PFSK-1 (cell line): Measurements from ENCODE around the gene CCR1. TPM values are rescaled to one million over a fixed set of nuclear protein-coding genes. Genes with fewer than 3 reads are reported as not detected.

Experiments
- FOXP2 ChIP-seq: optimal IDR thresholded peaks from 2 replicates; pipeline ENCODE3; 2011; ENCODE audit warnings: borderline replicate concordance, control low read depth, inconsistent platforms; ENCODE audit not compliant: insufficient read depth; ENCODE audit errors: extremely low read length, extremely low read depth
- POLR2AphosphoS5 ChIP-seq: IDR thresholded peaks from 2 replicates; pipeline ENCODE4 v1.6.1; 2012; ENCODE audit warnings: low read depth, mild to moderate bottlenecking, control low read depth, low read length, moderate library complexity
- SIN3A ChIP-seq: IDR thresholded peaks from 2 replicates; pipeline ENCODE4 v1.6.1; 2012; ENCODE audit warnings: mild to moderate bottlenecking, low read length, moderate library complexity, borderline replicate concordance; ENCODE audit not compliant: insufficient read depth
- TAF1 ChIP-seq: IDR thresholded peaks from 2 replicates; pipeline ENCODE4 v1.6.1; 2012; ENCODE audit warnings: low read length, control low read depth, borderline replicate concordance; ENCODE audit not compliant: insufficient read depth
- polyA plus RNA-seq: library from polyadenylated mRNA; unstranded; fragments of >200 nt; gene quantifications from one replicate; pipeline ENCODE4 v1.2.1, GENCODE V29; 2012; ENCODE audit warnings: low read depth, missing spikeins; ENCODE audit not compliant: insufficient read length
- TF ChIP-seq, protein P1 (sequence below), 2 experiments: IDR thresholded peaks; 2 replicates each; pipeline versions ENCODE4 v1.6.1 to v1.8.0; 2011 to 2012; ENCODE audit warnings: low read depth in 2 of 2, low read length in 2 of 2, control low read depth in 1 of 2, inconsistent platforms in 1 of 2, mild to moderate bottlenecking in 1 of 2, moderate library complexity in 1 of 2; ENCODE audit not compliant: insufficient read depth in 1 of 2

CCR1 gene
- not detected for polyA plus RNA-seq

DNA sequence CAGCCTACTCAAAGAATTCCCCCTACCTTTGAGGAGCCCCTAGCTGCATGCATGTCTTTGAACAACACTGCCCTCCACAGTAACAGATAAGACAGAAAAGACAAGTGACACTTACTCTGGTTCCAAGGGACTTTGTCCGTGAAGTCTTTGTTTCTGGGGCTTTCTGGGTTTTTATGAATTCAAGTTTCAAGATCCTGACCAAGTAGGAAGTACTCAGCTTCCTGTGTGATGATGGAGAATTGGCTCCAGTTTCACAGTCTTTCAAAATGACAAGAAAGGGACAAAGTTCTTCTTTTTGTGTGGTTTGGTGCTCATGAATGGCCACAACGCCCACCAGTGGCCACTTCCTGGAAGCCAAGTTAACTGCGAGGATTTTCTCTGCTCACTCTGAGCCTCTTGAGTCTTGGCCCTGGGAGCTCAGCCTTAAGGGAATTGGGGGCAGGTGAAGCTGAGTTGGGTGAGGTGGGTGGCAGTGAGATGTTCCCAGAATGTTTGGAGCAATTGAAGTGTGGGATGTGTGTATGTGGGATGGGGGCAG lies at the start of gene CCR1:
Gene CCR1 (minus strand): TSS at position 147 of the 538 bp plus-strand sequence. CDS start 4,000 bp downstream, outside the sequence.
- TF ChIP-seq POLR2AphosphoS5 (no peak), FOXP2 (no peak), SIN3A (no peak), TAF1 (no peak)
- TF ChIP-seq, protein P1, sequence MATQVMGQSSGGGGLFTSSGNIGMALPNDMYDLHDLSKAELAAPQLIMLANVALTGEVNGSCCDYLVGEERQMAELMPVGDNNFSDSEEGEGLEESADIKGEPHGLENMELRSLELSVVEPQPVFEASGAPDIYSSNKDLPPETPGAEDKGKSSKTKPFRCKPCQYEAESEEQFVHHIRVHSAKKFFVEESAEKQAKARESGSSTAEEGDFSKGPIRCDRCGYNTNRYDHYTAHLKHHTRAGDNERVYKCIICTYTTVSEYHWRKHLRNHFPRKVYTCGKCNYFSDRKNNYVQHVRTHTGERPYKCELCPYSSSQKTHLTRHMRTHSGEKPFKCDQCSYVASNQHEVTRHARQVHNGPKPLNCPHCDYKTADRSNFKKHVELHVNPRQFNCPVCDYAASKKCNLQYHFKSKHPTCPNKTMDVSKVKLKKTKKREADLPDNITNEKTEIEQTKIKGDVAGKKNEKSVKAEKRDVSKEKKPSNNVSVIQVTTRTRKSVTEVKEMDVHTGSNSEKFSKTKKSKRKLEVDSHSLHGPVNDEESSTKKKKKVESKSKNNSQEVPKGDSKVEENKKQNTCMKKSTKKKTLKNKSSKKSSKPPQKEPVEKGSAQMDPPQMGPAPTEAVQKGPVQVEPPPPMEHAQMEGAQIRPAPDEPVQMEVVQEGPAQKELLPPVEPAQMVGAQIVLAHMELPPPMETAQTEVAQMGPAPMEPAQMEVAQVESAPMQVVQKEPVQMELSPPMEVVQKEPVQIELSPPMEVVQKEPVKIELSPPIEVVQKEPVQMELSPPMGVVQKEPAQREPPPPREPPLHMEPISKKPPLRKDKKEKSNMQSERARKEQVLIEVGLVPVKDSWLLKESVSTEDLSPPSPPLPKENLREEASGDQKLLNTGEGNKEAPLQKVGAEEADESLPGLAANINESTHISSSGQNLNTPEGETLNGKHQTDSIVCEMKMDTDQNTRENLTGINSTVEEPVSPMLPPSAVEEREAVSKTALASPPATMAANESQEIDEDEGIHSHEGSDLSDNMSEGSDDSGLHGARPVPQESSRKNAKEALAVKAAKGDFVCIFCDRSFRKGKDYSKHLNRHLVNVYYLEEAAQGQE (IDR thresholded peaks at IDR 0.05; ENCODE audit: insufficient read depth in 1 of 2, low read depth in 2 of 2, low read length in 2 of 2) = no peak

DNA sequence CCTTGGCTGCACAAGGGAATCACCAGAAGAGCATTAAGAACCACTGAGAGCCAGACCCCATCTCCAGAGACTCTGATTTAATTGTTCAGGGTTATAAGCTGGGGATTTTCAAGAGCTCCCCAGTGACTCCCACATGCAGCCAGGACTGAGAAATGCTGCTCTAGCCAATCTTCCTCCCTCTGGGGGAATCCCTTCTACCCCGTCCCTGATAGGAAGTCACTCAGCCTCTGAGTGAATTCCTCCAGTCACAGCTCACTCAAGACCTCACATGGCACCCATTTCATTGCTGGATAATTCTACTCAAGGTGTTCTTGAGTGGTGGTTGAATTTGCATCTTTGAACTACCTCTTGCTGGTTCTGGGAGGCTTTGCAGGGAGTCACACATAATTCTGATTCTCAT lies 44.9 kb upstream of the CCR1 start:
- TF ChIP-seq TAF1 (no peak), POLR2AphosphoS5 (no peak)
- TF ChIP-seq, protein P1 (IDR thresholded peaks at IDR 0.05; ENCODE audit: insufficient read depth in 1 of 2, low read depth in 2 of 2, low read length in 2 of 2) = no peak

DNA sequence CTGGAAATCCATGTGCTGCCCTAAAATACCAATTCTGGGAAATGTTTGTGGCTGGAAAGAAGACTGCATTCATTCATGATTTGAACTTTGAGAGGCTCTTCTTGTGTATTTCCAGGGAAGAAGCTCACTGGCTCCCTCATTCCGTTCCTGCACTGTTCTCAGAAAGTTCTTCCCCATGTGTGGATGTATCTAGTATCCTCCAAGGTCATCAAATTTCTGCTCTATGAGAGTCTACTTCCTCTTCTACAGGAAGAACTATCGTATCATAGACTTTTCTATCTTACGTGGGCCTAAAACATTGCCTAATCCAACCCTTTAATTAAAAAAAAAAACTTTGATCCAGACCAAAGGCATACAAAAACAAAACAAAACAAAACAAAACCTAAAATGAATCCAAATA lies 37.0 kb upstream of the CCR1 start:
- TF ChIP-seq FOXP2 = no peak

DNA sequence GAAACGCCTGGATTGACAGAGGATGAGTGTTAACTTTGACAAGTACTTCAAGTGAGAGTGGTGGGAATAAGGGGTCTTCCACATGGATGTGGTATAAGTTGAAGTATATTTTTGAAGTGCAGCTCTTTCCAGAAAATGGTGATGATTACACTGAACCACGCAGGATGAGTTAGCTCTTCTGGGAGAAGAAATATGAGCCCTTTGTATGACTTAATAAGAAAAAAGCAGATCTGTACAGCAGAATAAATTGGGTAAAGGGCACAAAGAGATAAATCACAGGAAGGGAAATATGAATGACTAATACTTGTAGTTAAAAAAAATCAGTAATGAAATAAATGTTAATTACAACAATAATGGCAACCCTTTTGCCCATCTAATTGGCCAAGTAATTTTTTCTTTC lies 35.4 kb upstream of the CCR1 start:
- TF ChIP-seq, protein P1 (IDR thresholded peaks at IDR 0.05; ENCODE audit: insufficient read depth in 1 of 2, low read depth in 2 of 2, low read length in 2 of 2) = no peak
- no peak for TF ChIP-seq TAF1
- TF ChIP-seq SIN3A = no peak

DNA sequence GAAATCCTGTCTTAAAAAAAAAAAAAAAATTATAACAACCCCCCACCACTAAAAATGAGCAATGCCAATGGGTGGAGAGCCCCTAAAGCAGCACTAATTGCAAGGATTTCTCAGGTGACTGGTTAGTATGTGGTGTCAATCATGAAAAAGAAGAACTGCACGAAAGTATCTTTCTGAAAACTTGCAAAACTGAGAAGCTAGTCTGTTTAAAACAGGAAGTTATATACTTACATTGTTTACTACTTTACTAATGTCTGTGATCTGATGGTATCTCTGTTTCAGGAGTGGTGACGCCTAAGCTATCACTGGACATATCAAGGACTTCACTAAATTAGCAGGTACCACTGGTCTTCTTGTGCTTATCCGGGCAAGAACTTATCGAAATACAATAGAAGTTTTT lies 34.0 kb upstream of the CCR1 start, which contains the start of gene CCR3:
Gene CCR3 (plus strand): TSS at position 341 of the 400 bp plus-strand sequence. CDS start 22,699 bp downstream, outside the sequence.
- no peak for TF ChIP-seq SIN3A
- no peak for TF ChIP-seq POLR2AphosphoS5
- TF ChIP-seq, protein P1 (IDR thresholded peaks at IDR 0.05; ENCODE audit: insufficient read depth in 1 of 2, low read depth in 2 of 2, low read length in 2 of 2) = no peak
- no peak for TF ChIP-seq FOXP2
- TF ChIP-seq TAF1 = no peak
